GM11168 (cell line): ENCODE measurements around the gene PIAS1.
"Not testable (repeated sequence)": the region's sequence is repeated elsewhere in the genome, so short reads cannot be mapped to it uniquely, and the experiment has no call there.

Experiments
- in situ Hi-C: fragments of 300-500 bp; cut with MboI; formaldehyde crosslinking; loops from one replicate; pipeline ENCODE4 v1.12.0; 2022; ENCODE audit warnings: low sequenced_read_pairs; ENCODE audit not compliant: unreplicated experiment

Gene PIAS1

GRCh38 chr15:68210409-68210756, 156.3 kb downstream of the PIAS1 start:
- in situ Hi-C loops, result no loop called here

- in situ Hi-C loops, result no loop called here
These were observed 156.9 kb downstream of the PIAS1 start for GRCh38 chr15:68210821-68211655.

GRCh38 chr15:68211656-68212320, 157.7 kb downstream of the PIAS1 start:
- in situ Hi-C loops, result no loop called here

DNA sequence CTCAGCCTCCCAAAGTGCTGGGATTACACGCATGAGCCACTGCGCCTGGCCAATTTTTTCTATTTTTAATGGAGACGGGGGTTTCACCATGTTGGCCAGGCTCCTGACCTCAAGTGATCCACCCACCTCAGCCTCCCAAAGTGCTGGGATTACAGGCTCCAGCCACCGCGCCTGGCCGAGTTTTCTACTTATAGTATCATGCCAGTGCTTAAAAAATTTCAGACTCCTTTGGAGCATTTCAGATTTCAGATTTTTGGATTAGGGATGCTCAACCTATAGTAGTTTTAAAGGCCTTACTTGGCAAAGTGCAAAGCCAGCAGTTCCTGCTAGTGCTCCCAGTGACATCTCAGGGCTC, 159.4 kb downstream of the PIAS1 start:
- in situ Hi-C loops, result not testable (repeated sequence)

DNA sequence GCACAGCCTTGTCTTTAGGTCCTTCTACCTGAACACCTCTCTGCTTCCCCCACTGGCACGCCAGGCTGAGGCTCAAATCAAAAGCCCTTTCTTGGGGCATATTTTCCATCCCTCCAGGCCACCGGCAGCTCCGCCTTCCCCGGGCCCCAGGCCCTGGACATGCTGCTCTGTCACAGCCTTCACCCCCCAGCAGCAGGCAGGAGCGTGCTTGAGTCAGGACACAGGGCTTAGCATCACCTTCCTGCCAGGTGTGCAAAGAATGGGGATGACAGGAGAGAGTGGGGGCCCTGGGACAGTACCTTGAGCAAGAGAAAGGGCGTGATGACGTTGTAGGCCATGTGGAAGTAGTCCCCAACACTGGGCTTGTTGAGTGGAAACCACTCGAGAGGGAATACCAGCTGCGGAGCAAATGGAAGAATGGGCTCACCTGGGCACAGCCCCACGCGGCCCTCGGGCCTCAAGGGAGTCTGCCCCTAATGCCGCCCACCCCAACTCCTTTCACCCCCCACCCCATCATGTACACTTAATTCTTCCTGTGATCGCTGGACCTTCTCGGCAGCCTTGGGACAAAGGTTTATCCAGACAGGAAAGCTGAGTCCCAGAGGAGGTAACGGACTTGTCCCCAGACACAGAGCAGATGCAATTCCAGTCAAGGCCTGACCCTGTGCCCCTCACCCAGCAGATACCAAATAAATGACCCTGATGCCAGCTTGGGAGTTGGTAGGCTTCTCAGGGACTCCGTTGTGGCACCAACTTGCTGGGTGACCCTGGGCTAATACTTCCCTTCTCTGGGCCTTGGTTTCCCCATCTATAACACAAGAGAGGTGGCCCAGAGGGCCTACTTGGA, 160.1 kb downstream of the PIAS1 start:
- in situ Hi-C loops, result no loop called here

GRCh38 chr15:68214838-68215254, 160.7 kb downstream of the PIAS1 start:
- in situ Hi-C loops, result no loop called here

DNA sequence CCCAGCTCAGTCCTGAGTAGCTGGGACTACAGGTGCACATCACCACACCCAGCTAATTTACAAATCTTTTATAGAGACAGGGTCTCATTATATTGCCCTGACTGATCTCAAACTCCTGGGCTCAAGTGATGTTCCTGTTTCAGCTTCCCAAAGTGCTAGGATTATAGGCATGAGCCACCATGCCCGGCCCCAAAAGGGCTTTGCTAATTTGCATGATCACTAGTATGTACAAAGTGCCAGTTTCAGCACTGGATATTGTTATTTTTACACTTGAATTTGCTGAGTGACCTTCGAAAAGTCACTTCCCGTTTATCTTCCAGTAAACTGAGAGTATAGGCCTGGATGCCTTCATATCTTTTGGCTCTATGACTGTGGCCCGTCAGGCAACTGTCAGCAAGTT, 163.2 kb downstream of the PIAS1 start:
- in situ Hi-C loops, result no loop called here

GRCh38 chr15:68218331-68218730, 164.2 kb downstream of the PIAS1 start:
- in situ Hi-C loops, result no loop called here

- in situ Hi-C loops, result no loop called here
These were observed 165.0 kb downstream of the PIAS1 start for GRCh38 chr15:68218847-68219798.

DNA sequence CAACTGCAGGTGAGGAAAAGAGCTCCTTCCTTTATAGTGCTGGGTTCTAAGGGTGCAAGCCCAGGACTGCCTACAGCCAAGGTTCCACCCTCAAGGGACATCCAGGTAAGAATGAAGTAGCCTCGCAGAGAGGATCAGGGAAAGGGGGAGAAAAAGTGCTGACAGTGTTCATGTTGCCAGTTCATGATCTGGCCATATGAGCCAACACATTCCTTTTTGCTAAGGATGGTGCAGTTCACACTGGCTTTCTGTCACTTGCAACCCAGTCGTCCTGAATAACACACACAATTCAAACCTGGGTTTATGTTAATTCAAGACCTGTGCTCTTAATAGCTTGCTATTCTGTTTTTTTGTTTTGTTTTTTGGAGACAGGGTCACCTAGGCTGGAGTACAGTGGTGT, 166.4 kb downstream of the PIAS1 start:
- in situ Hi-C loops, result no loop called here

DNA sequence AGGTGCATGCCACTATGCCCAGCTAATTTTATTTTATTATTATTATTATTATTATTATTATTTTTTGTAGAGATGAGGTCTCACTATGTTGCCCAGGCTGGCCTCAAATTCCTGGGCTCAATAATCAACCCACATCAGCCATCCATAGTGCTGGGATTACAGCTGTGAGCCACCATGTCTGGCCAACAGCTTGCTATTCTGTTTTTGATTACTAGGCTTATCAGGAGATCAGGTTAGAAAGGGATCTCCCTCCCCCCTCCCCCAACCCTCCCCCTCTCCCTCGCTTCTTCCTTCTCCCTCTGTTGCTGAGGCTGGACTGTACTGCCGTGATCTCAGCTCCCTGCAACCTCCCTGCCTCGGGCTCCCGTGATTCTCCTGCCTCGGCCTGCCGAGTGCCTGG, 166.9 kb downstream of the PIAS1 start:
- in situ Hi-C loops, result no loop called here

GRCh38 chr15:68221530-68222431, 167.7 kb downstream of the PIAS1 start:
- in situ Hi-C loops, result not testable (repeated sequence)

DNA sequence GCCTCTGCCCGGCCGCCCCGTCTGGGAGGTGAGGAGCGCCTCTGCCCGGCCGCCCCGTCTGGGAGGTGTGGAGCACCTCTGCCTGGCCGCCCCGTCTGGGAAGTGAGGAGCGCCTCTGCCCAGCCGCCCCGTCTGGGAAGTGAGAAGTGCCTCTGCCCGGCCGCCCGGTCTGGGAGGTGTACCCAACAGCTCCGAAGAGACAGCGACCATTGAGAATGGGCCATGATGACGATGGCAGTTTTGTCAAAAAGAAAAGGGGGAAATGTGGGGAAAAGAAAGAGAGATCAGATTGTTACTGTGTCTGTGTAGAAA, 168.3 kb downstream of the PIAS1 start:
- in situ Hi-C loops, result not testable (repeated sequence)

GRCh38 chr15:68223171-68223570, 169.1 kb downstream of the PIAS1 start:
- in situ Hi-C loops, result no loop called here

GRCh38 chr15:68224108-68224507, 170.0 kb downstream of the PIAS1 start:
- in situ Hi-C loops, result no loop called here

GRCh38 chr15:68224546-68225250, 170.6 kb downstream of the PIAS1 start:
- in situ Hi-C loops, result no loop called here

GRCh38 chr15:68225442-68225841, 171.3 kb downstream of the PIAS1 start:
- in situ Hi-C loops, result not testable (repeated sequence)

DNA sequence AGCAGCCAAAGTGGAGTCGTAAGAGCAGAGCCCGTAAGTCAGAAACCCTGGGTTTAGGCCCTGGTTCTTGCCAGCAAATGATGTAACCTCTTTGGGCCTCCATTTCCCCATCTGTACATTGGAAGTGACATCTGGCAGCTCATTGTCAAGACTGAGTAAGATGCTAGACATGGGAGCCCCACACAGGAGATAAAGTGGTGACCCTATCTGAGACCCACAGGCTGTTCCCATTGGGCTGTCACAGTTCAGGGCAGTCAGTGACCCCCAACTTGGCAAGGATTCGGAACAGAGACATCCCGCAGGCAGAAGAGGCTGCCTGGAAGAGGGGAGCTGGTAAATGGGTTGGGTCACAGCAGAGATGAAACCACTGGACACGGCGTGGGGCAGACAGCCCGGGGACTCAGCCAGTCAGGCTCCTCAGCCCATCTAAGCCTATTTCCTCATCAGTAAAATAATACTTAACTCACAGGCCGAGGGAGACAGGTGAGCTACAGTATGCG, 173.6 kb downstream of the PIAS1 start:
- in situ Hi-C loops, result no loop called here
